ENCODE data around the gene FOXJ1.

Gene FOXJ1

GRCh38 chr17:76131692-76132573, 9.1 kb downstream of the FOXJ1 start:
- Histone ChIP-seq H3K4me3 (ENCODE audit: low read length) (peak overlapping the region; percentile 27; the same call in 1 of the 2 replicates), H3K4me1 (ENCODE audit: insufficient read depth, low read length) (peaks cover 37% of the 10 kb centered on the region), H3K27ac (ENCODE audit: low read depth, low read length) (peak overlapping the region; percentile 48; the same call in 1 of the 2 replicates), H3K27me3 (ENCODE audit: insufficient read depth, low read length) (peaks cover 69% of the 10 kb centered on the region), H3K9ac (ENCODE audit: low read depth, low read length) (peak overlapping the region; percentile 13; the same call in 1 of the 2 replicates), H3K9me3 (ENCODE audit: insufficient read depth, low read depth, low read length) (no peaks in the 10 kb centered on the region), H3K36me3 (ENCODE audit: insufficient read depth, low read length) (no peaks in the 10 kb centered on the region)
- WGBS: 18% methylated on average over 21 of the region's 21 CpGs

DNA sequence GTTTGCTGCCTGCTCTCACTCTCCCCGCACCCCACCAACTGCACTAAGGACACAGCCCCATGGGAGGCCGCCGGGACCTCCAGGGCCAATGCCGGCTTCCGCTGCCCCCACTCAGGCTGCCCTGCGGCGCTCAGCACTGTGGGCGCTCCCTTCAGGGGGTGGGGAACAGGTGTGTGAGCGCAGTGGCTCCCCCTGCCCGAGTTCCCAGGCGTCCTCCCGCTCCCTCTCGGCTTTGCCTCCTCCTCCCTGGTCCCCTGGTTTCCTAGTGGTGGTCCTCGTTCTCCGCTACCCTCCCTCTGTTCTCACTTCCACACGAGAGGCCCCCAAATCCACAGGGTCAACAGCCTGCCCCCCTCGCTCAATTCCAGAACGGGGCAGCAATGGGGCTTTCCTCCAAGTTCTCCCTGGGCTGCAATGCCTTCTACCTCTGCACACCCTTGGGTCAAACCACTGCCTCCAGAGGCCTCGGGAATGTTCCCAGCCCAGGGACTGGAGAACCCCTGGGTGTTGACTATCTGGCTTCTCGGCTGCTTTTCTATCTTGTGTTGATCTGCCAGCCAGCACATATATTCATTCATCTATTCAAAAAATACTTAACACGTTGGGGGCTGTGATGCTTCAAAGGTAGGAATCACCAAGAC, 9.9 kb downstream of the FOXJ1 start:
- Histone ChIP-seq H3K27me3 (ENCODE audit: insufficient read depth, low read length) (peaks cover 61% of the 10 kb centered on the region), H3K4me3 (ENCODE audit: low read length) (no peak overlapping the region; the same call in 1 of the 2 replicates), H3K27ac (ENCODE audit: low read depth, low read length) (no peak overlapping the region), H3K9me3 (ENCODE audit: insufficient read depth, low read depth, low read length) (no peaks in the 10 kb centered on the region), H3K36me3 (ENCODE audit: insufficient read depth, low read length) (no peaks in the 10 kb centered on the region), H3K4me1 (ENCODE audit: insufficient read depth, low read length) (peaks cover 29% of the 10 kb centered on the region), H3K9ac (ENCODE audit: low read depth, low read length) (no peak overlapping the region)
- WGBS: 45% methylated on average over 21 of the region's 21 CpGs

DNA sequence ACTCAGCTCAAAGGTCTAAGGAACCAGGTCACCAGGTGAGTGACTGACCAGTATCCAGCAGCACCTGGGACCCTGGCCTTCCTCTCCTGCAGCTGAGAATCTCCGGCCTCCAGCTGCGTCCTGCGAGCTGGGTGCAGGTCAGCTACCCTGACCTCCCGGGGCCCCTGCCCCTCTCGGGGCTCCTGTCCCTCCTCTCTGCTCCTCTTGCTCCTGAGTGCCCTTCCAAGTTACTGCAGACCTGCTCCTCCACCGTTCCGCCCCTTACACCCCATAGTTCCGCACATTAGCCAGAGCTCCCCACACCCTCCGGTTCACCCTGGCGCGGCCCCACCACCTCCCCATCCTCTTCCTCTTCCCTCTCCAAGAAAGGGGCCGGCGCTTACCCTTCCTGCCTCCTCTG, 10.6 kb downstream of the FOXJ1 start:
- Histone ChIP-seq H3K27ac (ENCODE audit: low read depth, low read length) (no peak overlapping the region), H3K27me3 (ENCODE audit: insufficient read depth, low read length) (peaks cover 54% of the 10 kb centered on the region), H3K4me1 (ENCODE audit: insufficient read depth, low read length) (peaks cover 26% of the 10 kb centered on the region), H3K4me3 (ENCODE audit: low read length) (no peak overlapping the region), H3K9ac (ENCODE audit: low read depth, low read length) (no peak overlapping the region), H3K9me3 (ENCODE audit: insufficient read depth, low read depth, low read length) (no peaks in the 10 kb centered on the region), H3K36me3 (ENCODE audit: insufficient read depth, low read length) (no peaks in the 10 kb centered on the region)
- 77% methylated on average over 13 of the region's 13 CpGs for WGBS

DNA sequence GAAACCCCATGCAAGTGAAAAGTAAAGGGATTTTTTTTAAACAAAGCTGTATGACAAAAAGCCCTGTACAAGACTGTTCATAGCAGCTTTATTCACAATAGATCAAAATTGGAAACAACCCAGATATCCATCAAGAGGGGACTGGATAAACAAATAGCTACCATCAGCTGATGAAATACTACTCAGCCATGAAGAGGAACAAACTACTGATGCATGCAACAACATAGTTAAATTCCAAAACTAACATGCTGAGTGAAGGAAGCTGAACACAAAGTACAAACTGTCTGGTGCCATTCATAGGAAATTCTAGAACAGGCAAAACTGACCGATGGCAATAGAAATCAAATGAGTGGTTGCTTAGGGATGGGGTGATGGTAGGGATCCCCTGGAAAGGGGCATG, 15.1 kb downstream of the FOXJ1 start:
- WGBS: 97% methylated on average over 1 of the region's 1 CpG

GRCh38 chr17:76125391-76125675, 15.7 kb downstream of the FOXJ1 start:
- Histone ChIP-seq H3K27ac (ENCODE audit: low read depth, low read length) (no peak overlapping the region), H3K27me3 (ENCODE audit: insufficient read depth, low read length) (peaks cover 13% of the 10 kb centered on the region), H3K9me3 (ENCODE audit: insufficient read depth, low read depth, low read length) (no peaks in the 10 kb centered on the region), H3K4me1 (ENCODE audit: insufficient read depth, low read length) (peaks cover 9% of the 10 kb centered on the region), H3K36me3 (ENCODE audit: insufficient read depth, low read length) (no peaks in the 10 kb centered on the region), H3K9ac (ENCODE audit: low read depth, low read length) (no peak overlapping the region), H3K4me3 (ENCODE audit: low read length) (no peak overlapping the region)
- 85% methylated on average over 5 of the region's 5 CpGs for WGBS

More for the DNA sequence above, 15.1 kb downstream of the FOXJ1 start:
- H3K4me3 ChIP-seq (ENCODE audit: low read length): no peak overlapping the region
- peaks cover 19% of the 10 kb centered on the region for H3K27me3 ChIP-seq (ENCODE audit: insufficient read depth, low read length)
- no peak overlapping the region for H3K9ac ChIP-seq (ENCODE audit: low read depth, low read length)
- H3K4me1 ChIP-seq (ENCODE audit: insufficient read depth, low read length): peaks cover 9% of the 10 kb centered on the region
- no peaks in the 10 kb centered on the region for H3K36me3 ChIP-seq (ENCODE audit: insufficient read depth, low read length)
- H3K27ac ChIP-seq (ENCODE audit: low read depth, low read length): no peak overlapping the region
- H3K9me3 ChIP-seq (ENCODE audit: insufficient read depth, low read depth, low read length): no peaks in the 10 kb centered on the region

DNA sequence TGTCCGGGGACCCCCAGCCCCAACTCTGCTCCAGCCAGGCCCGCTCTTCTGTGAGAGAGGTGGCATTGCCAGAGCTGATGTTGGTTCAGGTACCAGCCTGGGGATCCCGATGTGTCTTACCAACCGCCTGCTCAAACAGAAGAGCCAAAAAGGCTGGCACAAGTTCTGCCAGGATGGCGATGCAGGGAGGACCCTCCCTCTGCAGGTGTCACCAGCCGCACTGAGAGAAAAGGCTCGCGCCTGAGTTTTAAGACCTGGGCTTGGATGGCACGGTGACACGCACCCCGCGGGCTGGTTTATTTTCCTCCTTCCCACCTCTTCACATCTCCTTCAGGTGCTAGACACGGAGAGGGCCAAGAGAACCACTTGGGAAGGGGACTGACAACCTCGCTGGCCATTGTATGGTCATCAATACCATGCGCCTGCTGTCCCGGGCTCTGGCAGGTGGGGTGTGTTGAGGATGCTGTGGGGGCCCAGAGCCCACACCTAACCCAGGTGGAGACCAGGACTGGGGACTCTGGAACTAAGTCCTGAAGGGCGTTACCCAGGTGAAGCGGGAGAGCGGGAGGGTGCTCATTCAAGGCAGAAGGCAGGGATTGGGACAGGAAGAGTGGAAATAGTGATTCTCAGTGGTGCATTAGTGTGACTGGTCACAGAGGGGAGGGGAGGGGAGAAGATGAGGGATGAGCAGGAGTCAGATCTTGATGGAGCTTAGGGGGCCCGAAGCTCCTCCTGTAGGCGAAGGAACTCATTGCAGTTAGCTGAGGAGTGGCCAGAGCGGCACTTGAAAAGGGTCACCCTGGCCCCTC, 16.3 kb downstream of the FOXJ1 start:
- Histone ChIP-seq H3K4me1 (ENCODE audit: insufficient read depth, low read length) (peaks cover 14% of the 10 kb centered on the region), H3K9ac (ENCODE audit: low read depth, low read length) (no peak overlapping the region), H3K9me3 (ENCODE audit: insufficient read depth, low read depth, low read length) (no peaks in the 10 kb centered on the region), H3K27ac (ENCODE audit: low read depth, low read length) (no peak overlapping the region), H3K36me3 (ENCODE audit: insufficient read depth, low read length) (no peaks in the 10 kb centered on the region), H3K27me3 (ENCODE audit: insufficient read depth, low read length) (peaks cover 8% of the 10 kb centered on the region), H3K4me3 (ENCODE audit: low read length) (no peak overlapping the region)
- WGBS: 88% methylated on average over 21 of the region's 22 CpGs

DNA sequence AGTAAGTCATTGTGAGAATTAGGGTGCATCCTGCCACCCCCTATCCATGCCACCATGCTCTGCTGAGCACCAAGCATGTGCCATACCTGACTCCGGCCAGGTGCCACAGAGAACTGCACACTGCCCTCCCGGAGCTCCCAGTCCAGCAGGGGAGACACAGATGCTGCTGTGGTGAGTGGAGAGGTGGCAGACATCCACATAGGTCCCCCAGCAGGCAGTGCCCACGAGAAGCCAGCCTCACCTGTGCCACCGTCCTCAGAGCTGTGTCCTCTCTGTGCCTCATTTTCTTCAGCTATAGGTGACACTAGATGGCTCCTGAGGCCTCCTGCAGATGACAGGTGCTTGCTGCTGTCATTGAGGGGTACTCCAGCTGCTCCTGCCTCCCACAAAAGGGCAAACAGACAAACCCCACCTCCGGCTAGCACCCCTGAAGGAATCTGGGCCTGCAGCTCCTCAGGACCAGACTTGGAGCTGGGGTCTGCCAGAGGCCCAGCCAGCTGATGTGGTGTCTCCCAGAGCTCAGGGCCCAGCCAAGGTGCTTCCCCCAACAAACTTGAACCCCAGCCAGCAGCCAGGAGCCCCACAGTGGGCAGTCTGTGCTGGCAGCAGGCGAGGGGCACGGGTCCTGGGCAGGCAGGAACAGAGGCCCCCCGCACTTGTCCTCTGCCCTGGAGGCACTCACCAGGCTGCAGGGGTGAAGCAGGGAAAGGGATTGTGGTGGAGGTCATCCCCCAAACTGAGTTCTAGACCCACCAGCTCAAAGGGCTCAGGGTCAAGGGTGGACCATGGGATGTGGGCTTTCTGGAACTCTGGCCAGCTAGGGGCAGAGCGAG, 17.1 kb downstream of the FOXJ1 start:
- peaks cover 8% of the 10 kb centered on the region for H3K27me3 ChIP-seq (ENCODE audit: insufficient read depth, low read length)
- no peak overlapping the region for H3K27ac ChIP-seq (ENCODE audit: low read depth, low read length)
- WGBS: 71% methylated on average over 9 of the region's 9 CpGs
- H3K9ac ChIP-seq (ENCODE audit: low read depth, low read length): no peak overlapping the region
- no peaks in the 10 kb centered on the region for H3K36me3 ChIP-seq (ENCODE audit: insufficient read depth, low read length)
- no peaks in the 10 kb centered on the region for H3K9me3 ChIP-seq (ENCODE audit: insufficient read depth, low read depth, low read length)
- H3K4me1 ChIP-seq (ENCODE audit: insufficient read depth, low read length): peaks cover 14% of the 10 kb centered on the region
- no peak overlapping the region for H3K4me3 ChIP-seq (ENCODE audit: low read length)

DNA sequence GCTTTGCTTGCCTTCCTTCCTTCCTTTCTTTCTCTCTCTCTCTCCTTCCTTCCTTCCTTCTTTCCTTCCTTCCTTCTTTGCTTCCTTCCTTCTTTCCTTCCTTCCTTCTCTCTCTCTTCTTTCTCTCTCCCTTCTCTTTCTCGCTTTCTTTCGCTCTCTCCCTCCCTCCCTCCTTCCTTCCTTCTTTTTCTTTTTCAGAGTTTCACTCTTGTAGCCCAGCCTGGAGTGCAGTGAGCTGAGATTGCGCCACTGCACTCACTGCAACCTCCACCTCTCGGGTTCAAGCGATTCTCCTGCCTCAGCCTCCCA, 17.9 kb downstream of the FOXJ1 start:
- H3K4me3 ChIP-seq (ENCODE audit: low read length): no peak overlapping the region
- H3K4me1 ChIP-seq (ENCODE audit: insufficient read depth, low read length): peaks cover 14% of the 10 kb centered on the region
- peaks cover 8% of the 10 kb centered on the region for H3K27me3 ChIP-seq (ENCODE audit: insufficient read depth, low read length)
- no peak overlapping the region for H3K27ac ChIP-seq (ENCODE audit: low read depth, low read length)
- H3K36me3 ChIP-seq (ENCODE audit: insufficient read depth, low read length): no peaks in the 10 kb centered on the region
- 74% methylated on average over 5 of the region's 5 CpGs for WGBS
- no peaks in the 10 kb centered on the region for H3K9me3 ChIP-seq (ENCODE audit: insufficient read depth, low read depth, low read length)
- no peak overlapping the region for H3K9ac ChIP-seq (ENCODE audit: low read depth, low read length)

GRCh38 chr17:76122431-76123190, 18.4 kb downstream of the FOXJ1 start:
- 71% methylated on average over 22 of the region's 24 CpGs for WGBS
- Histone ChIP-seq H3K27me3 (ENCODE audit: insufficient read depth, low read length) (peaks cover 8% of the 10 kb centered on the region), H3K9me3 (ENCODE audit: insufficient read depth, low read depth, low read length) (no peaks in the 10 kb centered on the region), H3K4me3 (ENCODE audit: low read length) (peak overlapping the region; percentile 34; the same call in 1 of the 2 replicates), H3K4me1 (ENCODE audit: insufficient read depth, low read length) (peaks cover 14% of the 10 kb centered on the region), H3K9ac (ENCODE audit: low read depth, low read length) (peak overlapping the region; percentile 55), H3K36me3 (ENCODE audit: insufficient read depth, low read length) (no peaks in the 10 kb centered on the region), H3K27ac (ENCODE audit: low read depth, low read length) (no peak overlapping the region)

GRCh38 chr17:76121932-76122430, 19.1 kb downstream of the FOXJ1 start:
- Histone ChIP-seq H3K9ac (ENCODE audit: low read depth, low read length) (peak overlapping the region; percentile 55), H3K9me3 (ENCODE audit: insufficient read depth, low read depth, low read length) (no peaks in the 10 kb centered on the region), H3K4me1 (ENCODE audit: insufficient read depth, low read length) (peaks cover 14% of the 10 kb centered on the region), H3K36me3 (ENCODE audit: insufficient read depth, low read length) (no peaks in the 10 kb centered on the region), H3K4me3 (ENCODE audit: low read length) (peak overlapping the region; percentile 34), H3K27ac (ENCODE audit: low read depth, low read length) (0 out of 2 replicates have a peak overlapping the region, but pooled peaks have one; percentile 25), H3K27me3 (ENCODE audit: insufficient read depth, low read length) (peaks cover 8% of the 10 kb centered on the region)
- WGBS: 33% methylated on average over 42 of the region's 42 CpGs
